Fibroblast of skin of right biceps (primary cell): ENCODE results near the gene TAB2.
"Not testable (repeated sequence)": the region's sequence is repeated elsewhere in the genome, so short reads cannot be mapped to it uniquely, and the experiment has no call there.

Source experiments
- DNase-seq: peaks from one replicate; pipeline ENCODE4 v3.0.0-alpha.2; 2013

TAB2 gene

DNA sequence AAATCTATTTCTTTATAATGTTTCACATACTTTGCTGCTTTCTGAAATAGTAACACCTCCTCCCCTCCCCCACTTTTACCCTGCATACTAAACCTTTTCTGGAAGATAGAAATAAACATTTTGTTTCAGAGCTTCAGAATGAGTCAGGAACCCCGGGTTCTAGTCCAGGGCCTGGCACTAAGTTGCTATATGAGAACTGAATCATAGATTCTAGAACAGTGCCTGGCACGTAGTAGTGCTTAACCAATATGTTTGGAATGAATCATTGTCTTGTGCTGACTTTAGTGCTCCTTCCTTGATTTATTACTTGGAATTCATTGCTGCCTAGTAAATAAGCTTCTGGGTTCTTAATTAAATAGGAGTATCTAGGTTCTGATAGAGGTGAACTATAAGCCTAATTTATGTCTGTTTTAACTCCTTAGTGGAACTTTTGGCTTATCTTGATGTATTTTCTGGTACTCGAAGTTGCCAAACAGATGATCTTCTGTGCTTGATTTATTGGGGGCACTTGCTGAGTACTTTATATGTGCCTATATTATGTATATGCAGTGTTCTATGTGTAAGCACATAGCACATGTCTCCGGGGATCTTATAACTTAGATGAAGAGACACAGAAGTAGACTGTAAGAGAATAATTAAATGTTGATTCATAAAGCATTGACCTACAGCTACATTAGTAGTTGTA, 18.6 kb downstream of the TAB2 start:
- peak; percentile 81 for DNase-seq

DNA sequence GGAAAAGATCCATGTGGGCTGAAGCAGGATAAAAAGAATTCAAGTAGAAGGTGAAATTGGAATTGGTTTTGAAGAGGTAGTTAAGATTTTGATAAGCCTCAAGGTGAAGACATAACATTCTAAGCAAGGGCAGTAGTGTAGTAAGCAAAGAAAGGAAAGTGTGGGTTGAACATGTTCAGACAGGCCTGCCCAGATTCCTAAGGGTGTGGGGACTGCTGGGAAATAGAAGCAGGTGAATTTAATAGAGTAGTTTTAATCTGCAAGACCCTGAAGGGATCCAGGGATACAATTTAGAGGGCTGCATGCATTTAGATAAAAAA, 19.1 kb downstream of the TAB2 start:
- DNase-seq: no peak

DNA sequence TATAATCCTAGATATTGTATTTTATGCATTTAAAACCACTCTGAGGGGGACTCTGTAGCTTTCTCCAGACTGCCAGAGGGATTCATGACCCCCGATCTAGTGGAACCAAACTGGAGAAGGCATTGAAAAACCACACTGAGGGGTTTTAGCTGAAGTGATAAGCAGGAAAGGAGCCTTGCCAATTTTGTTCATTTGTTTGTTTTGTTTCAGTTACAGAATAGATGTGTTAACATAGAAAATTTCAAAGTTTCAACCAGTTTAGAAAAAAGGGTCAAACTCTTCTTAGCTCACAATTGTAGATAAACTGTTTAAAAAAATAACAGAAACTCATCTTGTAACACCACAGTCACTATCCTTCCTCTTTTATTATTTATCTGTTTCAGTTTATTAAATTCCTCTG, 19.8 kb downstream of the TAB2 start:
- DNase-seq: no peak

DNA sequence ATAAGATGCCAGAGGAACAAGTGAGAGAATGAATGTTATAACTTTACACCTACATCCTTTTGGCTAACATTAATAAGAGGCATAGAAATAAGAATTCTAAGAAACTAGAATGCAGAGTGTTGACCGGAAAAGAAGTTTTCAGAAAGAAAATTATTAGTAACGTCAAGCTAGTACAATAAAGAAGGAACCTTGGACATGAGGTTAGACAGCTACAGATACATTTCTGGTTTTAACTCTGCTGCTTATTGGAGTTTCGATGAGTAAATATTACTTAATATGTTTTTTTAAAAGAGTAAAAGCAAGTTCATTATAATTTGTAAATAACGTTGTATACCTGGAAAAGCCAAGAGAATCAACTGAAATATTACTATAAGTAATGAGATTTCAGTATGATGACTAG, 22.7 kb downstream of the TAB2 start:
- DNase-seq: no peak

DNA sequence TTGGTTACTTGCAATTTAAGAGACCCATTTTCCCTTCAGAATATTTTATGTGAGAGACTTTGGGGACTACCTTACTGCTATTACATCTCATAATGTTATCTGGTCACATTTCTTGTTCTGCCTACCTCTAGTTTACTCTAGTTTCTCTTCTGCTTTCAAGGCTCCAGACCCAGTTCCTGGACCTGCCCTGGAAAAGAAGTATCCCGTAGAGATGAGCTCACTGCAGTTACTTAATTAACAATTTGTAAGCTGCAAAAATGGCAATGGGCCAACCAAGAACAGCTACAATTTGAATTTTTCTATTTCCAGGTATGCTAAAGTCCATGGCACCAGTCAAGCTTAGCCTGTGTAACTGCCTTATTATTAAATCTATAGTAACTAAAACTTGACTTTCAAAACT, 25.0 kb downstream of the TAB2 start:
- no peak for DNase-seq

DNA sequence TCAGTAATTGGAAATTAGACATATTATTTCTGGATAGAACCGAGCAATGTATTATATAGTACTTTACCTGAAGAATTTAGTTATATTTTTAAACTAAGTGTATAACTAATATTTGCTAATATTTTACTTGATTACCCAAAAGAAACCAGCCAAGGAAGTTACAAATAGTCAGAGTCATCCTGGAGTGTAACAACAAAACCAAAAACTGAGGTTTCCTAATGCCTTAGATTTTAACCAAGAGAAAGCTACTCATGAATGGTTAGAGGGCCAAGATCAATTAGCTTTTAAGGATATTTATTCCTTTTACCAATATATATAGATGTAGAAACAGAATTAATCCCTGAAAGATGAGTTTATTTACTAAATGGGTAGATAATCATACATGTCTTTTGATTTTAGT, 26.0 kb downstream of the TAB2 start:
- no peak for DNase-seq

DNA sequence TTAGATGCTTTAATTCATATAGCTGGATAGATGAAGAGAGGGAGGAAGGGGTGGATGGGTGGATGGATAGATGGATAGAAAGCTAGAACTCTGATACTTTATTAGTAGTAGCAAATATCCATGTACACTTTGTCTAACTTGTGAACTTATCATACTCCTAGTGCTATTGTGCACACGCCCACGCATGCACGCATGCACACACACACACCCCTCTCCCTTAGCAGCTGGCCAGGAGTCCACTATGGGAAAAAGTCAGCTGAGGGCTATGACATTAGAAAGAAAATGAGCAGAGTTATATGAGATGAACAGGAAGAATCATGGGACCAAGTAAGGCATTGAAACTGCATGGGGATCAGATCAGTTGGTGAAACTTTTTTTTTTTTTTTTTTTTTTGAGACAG, 28.6 kb downstream of the TAB2 start:
- no peak for DNase-seq

DNA sequence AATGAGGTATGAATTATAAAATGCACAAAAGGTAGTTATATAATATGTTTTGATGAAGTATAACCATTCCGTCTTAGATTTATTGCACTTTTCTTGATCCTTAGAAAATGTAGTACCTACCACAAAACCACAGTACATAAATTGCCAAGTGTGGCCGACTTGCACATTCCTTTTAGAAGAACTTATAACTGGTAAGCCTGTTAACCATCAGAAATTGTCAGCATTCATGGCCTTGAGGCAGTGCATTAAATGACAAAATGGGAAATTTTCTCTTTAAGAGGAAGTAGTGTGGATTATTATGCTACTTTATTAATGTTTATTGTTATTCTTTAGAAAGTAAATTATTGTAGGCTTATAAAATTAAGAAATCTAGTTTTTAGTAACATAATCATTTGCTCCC, 29.6 kb downstream of the TAB2 start:
- peak; percentile 46 for DNase-seq

DNA sequence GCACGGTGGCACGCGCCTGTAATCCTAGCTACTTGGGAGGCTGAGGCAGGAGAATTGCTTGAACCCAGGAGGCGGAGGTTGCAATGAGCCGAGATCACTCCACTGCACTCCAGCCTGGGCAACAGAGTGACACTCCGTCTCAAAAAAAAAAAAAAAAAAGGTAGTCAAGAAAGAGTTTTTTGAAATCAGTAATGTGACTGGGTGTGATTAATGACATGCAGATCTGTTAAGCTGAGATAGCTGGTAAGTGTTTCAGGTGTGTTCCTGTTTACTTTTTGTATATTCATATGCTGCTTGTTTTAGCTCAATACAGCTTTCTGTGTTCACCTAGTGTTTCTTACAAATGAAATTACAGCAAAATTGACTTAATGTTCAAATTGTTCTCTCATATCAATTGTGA, 31.8 kb downstream of the TAB2 start:
- DNase-seq: not testable (repeated sequence)

DNA sequence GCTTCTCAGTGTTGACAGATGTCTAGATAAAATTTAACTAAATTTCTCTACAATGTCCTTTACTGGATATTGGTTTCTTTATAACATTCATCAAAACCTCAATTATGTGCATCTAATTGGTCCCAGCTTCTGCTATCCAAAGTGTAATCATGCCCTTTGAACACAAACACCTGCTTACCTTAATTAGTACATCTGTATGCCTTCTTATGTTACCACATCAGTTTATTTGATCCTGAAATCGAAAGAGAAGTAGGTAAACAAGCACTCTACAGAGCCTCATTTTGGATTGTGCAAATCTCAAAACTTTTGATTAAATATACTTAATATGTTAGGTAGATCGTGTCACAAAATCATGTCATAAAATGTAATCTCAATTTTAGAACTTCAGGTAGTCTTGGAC, 36.5 kb downstream of the TAB2 start:
- no peak for DNase-seq

DNA sequence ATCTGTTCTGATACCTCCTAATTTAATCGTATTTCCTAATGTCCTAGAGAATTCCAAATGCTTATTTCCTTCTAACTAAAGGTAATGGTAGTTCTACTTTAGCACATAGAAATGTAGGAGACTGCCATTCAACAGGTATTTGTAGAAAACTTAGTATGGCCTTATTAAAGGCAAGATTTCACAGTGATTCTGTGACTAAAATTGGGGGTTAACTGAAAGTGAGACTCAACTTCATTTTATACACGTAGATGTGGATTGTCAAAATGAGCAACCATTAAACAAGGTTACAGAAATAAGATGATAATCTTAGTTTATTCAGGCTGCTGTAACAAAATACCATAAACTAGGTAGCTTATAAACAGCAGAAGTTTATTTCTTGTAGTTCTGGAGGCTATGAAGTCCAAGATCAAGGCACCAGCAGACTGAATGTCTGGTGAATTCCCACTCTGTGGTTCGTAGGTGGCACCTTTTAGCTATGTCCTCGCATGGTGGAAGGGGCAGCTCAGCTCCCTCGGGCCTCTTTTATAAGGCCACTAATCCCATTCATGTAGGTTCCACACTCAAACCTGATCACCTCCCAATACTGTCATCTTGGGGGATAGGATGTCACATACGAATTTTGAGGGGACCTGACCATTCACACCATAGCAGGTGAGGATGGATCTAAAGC, 38.7 kb downstream of the TAB2 start:
- no peak for DNase-seq

DNA sequence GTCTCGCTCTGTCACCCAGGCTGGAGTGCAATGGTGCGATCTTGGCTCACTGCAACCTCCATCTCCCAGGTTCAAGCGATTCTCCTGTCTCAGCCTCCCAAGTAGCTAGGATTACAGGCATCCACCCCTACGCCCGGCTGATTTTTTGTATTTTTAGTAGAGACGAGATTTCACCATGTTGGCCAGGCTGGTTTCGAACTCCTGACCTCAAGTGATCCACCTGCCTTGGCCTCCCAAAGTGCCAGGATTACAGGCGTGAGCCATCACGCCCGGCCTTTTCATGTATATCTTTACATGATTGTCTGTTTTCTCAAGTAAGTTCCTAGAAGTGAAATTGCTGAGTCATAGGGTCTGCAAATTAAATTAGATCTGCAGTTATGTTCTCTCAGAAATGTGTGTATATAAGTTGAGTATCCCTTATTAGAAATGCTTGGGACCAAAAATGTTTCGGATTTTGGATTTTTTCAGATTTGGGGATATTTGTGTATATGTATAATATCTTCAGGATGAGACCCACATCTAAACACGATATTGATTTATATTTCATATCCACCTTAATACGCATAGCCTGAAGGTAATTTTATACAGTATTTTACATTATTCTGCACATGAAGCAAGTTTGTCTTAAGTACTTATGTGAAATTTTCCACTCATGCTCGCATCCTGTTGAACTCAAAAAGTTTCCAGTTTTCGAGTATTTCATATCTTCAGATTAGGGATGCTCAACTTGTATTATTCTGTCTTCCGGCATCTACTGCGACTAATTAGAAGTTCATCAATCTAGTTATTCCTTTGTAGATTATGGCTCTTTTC, 40.4 kb downstream of the TAB2 start:
- DNase-seq: peak; percentile 16

DNA sequence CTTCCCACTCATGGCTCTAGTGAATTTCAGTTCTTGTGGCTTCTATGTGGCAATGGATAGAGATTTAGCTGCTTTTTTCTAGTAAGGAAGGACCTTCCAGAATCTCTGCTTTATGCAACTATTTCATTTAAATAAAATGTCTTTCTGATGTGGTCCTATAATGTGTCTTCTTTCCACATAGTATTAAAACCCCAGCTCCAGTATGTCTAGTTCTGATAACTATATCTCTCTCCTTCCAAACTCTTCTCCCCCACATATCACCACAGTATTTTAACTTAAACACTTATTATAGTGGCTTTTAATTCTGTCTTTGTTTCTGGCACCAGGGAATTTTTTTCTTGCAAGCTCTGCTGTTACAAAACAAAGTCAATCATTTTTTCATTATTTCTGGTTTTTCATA, 41.9 kb downstream of the TAB2 start:
- no peak for DNase-seq

DNA sequence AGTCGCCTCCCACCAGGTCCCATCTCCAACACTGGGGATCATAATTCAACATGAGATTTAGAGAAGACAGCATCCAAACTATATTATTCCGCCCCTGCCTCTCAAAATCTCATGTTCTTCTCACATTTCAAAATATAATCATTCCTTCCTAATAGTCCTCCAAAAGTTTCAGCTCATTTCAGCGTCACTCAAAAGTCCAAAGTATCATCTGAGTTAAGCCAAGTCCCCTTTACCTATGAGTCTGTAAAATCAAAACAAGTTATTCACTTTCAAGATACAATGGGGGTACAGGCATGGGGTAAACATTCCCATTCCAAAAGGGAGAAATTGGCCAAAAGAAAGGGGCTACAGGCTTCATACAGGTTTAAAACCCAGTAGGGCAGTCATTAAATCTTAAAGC, 43.0 kb downstream of the TAB2 start:
- no peak for DNase-seq

DNA sequence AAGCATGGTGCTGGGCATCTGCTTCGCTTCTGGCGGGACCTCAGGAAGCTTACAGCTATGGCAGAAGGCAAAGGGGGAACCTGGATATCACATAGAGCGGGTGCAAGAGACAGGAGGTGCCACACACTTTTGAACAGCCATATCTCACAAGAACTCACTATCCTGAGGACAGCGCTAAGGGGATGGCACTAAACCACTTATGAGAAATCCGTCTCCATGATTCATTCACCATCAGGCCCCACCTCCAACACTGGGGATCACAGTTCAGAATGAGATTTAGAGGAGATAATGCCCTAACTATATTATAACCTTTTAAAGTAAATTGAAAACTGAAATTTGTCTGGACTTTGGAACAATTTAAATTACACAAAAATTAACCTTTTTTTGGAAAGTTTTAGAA, 44.8 kb downstream of the TAB2 start:
- DNase-seq: no peak

DNA sequence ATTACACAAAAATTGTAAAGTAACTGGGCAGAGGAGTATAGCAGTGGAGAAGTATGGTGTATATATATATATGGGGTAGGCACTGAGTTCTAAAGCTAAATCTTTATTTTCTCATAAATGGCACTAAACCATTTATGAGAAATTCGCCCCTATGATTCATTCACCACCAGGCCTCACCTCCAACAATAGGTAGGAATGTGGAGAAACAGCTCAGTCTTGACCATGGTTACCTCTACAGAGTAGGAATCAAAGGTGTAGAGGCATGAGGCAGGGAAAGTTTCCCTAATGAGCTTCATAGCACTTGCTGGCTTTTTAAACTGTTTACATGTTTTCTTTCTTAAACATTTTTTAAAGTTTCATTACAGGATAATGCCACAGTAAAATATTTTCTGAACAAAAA, 45.6 kb downstream of the TAB2 start:
- no peak for DNase-seq

DNA sequence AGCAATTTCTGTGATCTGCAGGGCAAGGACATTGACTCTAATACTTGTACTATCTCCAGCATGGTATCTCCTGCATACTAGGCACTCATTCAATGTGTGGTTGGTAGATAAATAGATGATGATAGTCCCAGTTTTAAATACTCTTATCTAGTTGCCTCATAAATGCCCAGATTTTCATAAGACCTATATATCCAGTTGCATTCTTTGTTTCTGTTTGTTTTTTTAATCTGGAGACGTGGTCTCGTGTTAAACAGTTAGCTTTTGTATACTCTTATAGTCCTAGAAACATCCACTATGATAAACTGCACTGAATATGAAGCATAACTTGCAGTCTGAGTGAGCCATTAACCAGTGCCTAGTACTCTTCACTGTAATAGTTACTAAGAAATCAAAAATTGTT, 47.0 kb downstream of the TAB2 start:
- no peak for DNase-seq

DNA sequence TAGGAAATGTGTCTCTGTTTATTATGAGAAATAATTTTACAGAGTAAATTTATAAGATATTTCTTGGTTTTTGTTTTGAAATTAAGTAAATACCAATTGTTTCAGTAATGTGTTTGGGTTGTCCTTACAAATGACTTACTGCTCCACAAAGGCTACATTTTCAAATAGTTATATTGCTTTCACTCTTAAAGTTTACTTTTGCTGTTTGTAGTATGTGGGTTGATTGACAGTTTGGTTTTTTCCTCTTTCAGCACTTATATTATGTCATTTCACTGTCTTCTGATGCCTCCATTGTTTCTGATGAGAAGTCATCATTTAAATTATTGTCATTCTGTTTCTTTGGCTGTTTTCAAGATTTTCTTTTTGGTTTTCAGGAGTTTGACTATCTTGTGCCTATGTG, 47.7 kb downstream of the TAB2 start:
- DNase-seq: no peak

DNA sequence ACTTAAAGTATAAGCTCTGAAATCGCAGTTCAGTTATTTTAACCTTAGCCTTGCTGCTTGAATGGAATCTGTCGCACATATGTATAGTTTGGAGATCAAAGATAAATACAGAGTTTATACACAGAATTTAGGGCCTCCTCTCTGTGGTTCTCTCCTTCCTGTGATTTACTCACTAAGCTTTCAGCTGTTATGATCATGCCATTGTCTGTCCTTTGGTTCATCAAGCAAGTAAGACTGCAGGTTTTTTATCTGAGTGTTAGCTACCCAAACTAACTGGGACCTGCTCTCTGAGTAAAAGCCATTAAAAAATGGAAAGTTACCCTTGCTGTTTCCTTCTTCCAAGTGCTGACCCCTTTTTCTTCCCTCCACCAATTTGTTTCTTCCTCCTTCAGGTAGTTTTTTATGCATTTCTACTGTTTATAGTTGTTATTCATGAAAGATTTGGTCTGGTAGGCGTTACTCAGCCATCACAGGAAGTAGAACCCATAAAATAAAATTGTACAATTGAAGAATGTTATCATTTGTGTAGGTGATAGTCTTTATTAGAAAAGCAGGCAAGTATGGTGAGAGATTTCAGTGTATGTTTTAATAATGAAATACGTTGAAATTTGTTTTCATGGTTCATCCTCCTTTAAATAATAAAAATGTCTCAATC, 48.9 kb downstream of the TAB2 start:
- DNase-seq: no peak

DNA sequence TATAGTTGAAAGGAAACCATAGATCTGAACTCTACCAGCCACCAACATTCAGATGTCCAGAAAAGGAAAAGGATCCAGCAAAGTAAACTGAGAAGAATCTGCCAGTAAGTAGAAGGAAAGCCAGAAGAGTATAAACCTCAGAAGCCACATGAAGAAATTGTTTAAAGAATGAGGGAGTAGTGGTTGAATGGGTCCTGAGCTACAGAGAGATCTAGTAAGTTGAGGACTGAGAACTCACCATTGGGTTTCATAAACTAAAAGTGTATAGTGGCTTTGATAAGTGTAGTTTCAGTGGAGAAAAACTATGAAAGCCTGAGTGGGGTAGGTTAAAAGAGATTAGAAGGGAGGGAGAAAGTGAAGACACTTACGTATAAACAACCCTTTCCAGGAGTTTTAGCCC, 50.6 kb downstream of the TAB2 start:
- no peak for DNase-seq

DNA sequence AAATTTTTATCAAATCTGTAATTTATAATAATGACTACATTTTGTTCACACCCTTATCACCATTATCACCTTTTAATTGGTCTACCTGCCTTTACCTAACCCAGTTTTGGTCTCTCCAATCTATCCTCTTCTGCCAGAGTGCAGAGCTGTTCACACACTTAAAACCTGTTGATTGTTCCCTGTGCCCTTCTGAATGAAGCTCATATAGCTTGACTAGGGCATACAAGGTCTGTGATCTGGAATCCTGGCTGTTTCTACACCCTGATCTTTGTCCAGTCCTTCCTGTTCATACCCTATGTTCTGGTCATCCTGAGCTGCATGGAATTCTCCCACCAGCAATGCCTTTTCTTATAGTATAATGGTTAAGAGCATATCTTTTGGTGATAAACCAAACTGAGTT, 53.6 kb downstream of the TAB2 start:
- DNase-seq: no peak

DNA sequence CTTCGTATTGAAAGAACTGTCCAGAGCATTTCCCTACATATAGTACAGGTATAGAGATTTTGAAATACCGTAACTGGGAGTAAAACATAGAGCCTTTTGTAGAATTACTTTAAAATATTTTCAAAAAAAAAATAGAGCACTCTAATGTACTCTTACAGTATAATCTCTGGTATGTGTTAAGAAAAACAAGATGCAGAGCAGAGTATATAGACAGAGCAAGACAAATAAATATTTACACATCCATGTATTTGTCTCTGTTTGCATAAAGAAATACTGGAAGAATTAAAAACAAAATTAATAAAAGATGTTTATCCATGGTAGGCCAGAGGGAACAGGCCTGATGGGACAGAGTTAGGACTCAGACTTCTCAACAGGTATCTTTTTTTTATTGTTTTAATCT, 54.5 kb downstream of the TAB2 start:
- DNase-seq: no peak

DNA sequence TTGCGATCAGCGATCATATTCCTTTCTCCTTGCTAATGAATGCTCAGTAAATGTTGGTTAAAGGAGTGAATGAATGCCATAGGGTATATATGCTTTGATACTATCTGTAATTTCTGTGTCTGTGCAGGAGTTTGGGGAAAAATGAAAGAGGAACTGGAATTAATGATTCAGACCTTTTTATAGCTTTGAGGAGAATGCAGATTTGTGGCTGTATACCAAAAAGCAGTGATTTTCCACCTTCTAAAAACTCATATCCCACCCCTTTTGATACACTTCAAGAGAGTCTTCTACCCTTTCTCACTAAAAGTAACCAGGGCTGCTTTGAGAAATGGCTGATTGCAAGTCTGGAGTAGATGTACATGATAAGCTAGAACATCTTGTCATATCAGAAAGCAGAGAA, 56.0 kb downstream of the TAB2 start:
- no peak for DNase-seq

DNA sequence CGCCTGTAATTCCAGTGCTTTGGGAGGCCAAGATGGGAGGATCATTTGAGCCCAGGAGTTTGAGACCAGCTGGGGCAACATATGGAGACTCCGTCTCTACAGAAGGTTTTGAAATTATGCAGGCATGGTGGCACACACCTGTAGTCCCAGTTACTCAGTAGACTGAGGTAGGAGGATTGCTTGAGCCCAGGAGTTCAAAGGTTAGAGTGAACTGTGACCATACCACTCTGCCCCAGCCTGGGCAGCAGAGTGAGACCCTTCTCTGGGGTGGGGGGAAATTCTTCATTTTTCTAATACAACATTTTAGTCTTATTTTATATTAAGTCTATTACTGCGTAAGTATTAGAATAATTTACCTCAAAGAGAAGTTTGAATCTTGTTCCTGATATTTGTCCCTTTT, 62.5 kb downstream of the TAB2 start:
- no peak for DNase-seq
